Measurements from ENCODE around the gene DCBLD1. TPM values are rescaled to one million over a fixed set of nuclear protein-coding genes. Genes with fewer than 3 reads are reported as not detected.
"Not testable (repeated sequence)": the region's sequence is repeated elsewhere in the genome, so short reads cannot be mapped to it uniquely, and the experiment has no call there.

DCBLD1 gene
- total RNA-seq, 2 experiments from 2014 or later = 1.2 to 1.6 TPM

DNA sequence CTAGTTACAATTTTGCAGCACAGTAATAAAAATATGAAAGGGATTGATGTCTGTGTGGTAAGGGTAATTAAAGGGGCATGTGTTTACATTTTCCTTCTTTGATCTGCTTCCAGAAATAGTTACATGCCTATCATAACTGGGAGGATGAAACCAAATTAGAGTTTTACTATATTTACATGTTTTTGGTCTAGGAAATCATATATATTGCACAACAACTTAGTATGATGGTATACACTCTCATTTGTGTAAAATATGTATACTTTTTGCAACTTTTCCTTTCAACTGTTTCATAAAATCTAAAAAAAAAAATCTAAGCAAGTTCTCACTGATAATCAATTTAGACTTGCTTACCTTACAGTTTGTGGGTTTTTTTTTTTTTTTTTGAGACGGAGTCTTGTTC lies 32.2 kb downstream of the DCBLD1 start:
- Mint-ChIP-seq H3K4me3 (no peak overlapping the region), H3K36me3 (ENCODE audit: low read depth) (no peaks in the 10 kb centered on the region), H3K27ac (no peak overlapping the region), H3K27me3 (peaks cover 14% of the 10 kb centered on the region), H3K9me3 (ENCODE audit: low read depth) (no peaks in the 10 kb centered on the region), H3K4me1 (no peaks in the 10 kb centered on the region)
- POLR2A ChIA-PET = no interaction called here
- CTCF ChIA-PET = no interaction called here
- ATAC-seq (no peak), DNase-seq (no peak)
- intact Hi-C loops (cut with DNase I, micrococcal nuclease) = no loop called here

DNA sequence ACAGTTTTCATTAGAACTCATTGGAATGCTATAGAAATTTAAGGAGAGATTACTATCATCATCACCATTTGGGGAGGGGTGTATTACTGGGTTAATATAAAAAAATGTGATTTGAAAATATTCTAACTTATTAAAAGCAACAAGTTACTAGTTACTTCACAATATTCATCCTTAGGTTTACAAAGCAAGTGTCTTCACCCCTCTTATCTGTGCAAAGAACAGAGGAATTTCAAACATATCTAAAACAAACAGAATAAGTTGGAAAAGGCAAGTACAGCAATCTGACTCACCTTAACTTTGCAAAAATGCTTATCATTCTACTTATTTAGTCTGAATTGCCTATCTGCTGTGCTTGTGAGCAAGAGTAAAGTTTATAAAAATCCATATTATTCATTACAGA lies 32.9 kb downstream of the DCBLD1 start:
- CTCF ChIA-PET = no interaction called here
- POLR2A ChIA-PET = no interaction called here
- intact Hi-C loops (cut with DNase I, micrococcal nuclease) = no loop called here
- Mint-ChIP-seq H3K4me1 (no peaks in the 10 kb centered on the region), H3K27ac (no peak overlapping the region), H3K27me3 (peaks cover 11% of the 10 kb centered on the region), H3K36me3 (ENCODE audit: low read depth) (no peaks in the 10 kb centered on the region), H3K9me3 (ENCODE audit: low read depth) (no peaks in the 10 kb centered on the region), H3K4me3 (no peak overlapping the region)
- ATAC-seq (no peak), DNase-seq (no peak)

DNA sequence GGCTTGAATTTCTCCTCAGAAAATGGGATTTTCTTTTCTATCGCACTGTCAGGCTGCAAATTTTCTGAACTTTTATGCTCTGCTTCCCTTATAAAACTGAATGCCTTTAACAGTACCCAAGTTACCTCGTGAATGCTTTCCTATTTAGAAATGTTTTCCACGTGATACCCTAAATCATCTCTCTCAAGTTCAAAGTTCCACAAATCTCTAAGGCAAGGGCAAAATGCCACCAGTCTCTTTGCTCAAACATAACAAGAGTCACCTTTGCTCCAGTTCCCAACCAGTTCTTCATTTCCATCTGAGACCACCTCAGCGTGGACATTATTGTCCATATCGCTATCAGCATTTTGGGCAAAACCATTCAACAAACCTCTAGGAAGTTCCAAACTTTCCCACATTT lies 35.5 kb downstream of the DCBLD1 start:
- H3K36me3 Mint-ChIP-seq (ENCODE audit: low read depth); CTCF ChIA-PET; H3K4me3 Mint-ChIP-seq; DNase-seq; H3K9me3 Mint-ChIP-seq (ENCODE audit: low read depth); H3K27me3 Mint-ChIP-seq; intact Hi-C loops (cut with DNase I, micrococcal nuclease); H3K4me1 Mint-ChIP-seq; ATAC-seq; POLR2A ChIA-PET; H3K27ac Mint-ChIP-seq: not testable (repeated sequence)

DNA sequence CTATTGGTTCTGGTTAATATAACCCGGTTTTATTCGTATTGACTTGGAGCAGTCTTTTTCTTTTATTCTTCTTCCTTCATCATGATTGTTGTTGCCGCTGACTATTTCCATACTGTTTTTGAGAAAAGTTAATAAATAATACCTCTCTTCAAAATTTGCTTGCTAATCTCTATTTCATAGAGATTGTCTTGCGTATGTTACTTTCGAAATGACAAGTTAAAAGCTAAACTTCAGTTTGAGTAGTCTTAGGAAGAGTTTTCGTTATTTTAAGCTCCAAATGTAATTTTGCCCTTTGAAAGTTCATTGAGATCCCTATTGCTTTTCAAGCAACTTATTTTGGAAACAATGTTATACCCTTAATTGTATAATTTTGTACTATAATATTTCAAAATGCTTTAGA lies 36.4 kb downstream of the DCBLD1 start:
- no peak overlapping the region for H3K4me3 Mint-ChIP-seq
- ATAC-seq (no peak), DNase-seq (no peak)
- peaks cover 7% of the 10 kb centered on the region for H3K27me3 Mint-ChIP-seq
- H3K9me3 Mint-ChIP-seq (ENCODE audit: low read depth) = no peaks in the 10 kb centered on the region
- POLR2A ChIA-PET = no interaction called here
- no peaks in the 10 kb centered on the region for H3K36me3 Mint-ChIP-seq (ENCODE audit: low read depth)
- CTCF ChIA-PET = interaction anchor here (0.5 to 1.3 kb wide), 2 partner anchors 17 to 29 kb away, joined by 3 to 4 read pairs; no protein-coding TSS in a partner anchor
- H3K4me1 Mint-ChIP-seq = no peaks in the 10 kb centered on the region
- H3K27ac Mint-ChIP-seq = no peak overlapping the region
- intact Hi-C loops (cut with DNase I, micrococcal nuclease) = no loop called here

DNA sequence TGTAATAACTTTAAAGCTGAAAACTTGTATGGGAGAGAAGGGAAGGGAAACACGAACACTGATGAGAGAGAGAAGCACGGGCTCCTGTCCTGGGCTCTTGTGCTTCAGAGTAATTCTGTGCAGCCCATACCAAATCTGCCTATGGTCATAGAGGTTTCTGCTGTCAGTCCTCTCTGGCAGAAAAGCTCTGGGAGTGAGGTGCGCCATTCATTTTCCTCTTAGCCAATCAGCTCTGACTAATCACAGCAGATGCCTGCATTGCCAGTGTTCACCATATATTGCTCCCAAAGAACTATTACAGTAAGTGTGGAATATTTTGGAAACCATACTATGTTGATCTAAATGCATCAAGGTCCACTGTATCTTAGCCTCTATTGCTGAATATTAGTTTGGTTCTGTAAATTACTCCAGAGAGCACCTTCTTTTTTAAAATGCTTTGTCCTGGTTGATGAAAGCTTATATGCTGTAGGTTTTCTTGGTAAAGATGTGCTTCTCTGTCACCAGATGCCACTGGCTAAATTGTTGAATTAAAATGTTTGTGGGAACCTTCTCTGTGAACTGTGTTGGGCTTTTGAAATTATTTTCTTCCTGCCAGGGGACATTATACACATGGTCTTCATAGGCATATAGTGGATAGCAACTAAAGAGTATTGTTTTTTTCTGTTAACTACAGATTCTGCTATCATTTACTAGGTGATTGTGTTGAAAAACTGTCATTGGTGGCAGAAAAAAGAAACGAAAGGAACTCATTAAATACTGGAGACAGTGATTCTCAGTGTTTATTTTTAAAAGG lies 38.3 kb downstream of the DCBLD1 start:
- Mint-ChIP-seq H3K4me1 (no peaks in the 10 kb centered on the region), H3K4me3 (no peak overlapping the region)
- CTCF ChIA-PET = interaction anchor here (1.4 kb wide), 1 partner anchor 16 kb away, joined by 3 read pairs; no protein-coding TSS in a partner anchor

DNA sequence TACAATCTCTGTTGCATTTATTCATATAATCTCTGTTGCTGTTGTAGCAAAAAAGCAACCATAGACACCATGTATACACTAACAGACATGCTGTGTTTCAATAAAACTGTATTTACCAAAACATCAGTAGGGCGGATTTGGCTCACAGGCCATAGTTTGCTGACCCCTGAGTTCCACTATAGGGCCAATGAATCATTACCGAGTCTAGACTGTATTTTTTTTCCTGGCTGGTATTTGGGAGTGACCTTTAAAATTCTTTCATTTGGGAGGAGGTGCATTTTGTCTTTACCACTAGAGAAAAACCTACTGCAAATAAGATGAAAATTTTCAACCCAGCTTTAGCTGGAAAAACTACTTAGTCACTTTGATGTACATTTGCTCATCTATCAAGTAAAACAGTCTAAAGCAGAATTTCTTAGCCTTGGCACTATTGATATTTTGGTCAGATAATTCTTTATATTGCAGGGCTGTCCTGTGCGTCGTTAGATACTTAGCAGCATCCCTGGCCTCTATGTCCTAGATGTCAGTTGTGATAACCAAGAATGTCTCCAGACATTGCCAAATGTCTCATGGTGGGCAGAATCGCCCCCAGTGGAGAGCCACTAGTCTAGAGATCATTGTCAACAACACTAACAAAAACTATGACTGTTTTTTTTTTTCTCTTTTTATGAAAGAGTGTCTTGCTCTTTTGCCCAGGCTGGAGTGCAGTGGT lies 39.5 kb downstream of the DCBLD1 start:
- Mint-ChIP-seq H3K27ac (no peak overlapping the region), H3K4me3 (no peak overlapping the region), H3K36me3 (ENCODE audit: low read depth) (no peaks in the 10 kb centered on the region), H3K27me3 (peaks cover 7% of the 10 kb centered on the region), H3K9me3 (ENCODE audit: low read depth) (no peaks in the 10 kb centered on the region), H3K4me1 (no peaks in the 10 kb centered on the region)
- intact Hi-C loops (cut with DNase I, micrococcal nuclease) = no loop called here
- POLR2A ChIA-PET = no interaction called here
- ATAC-seq = no peak
- DNase-seq = no peak
- CTCF ChIA-PET = interaction anchor here (0.9 to 1.4 kb wide), 2 partner anchors 10 to 14 kb away, joined by 3 to 4 read pairs; no protein-coding TSS in a partner anchor

More for the DNA sequence above, 38.3 kb downstream of the DCBLD1 start:
- ATAC-seq (no peak), DNase-seq (no peak)
- intact Hi-C loops (cut with DNase I, micrococcal nuclease) = no loop called here
- peaks cover 7% of the 10 kb centered on the region for H3K27me3 Mint-ChIP-seq
- no peaks in the 10 kb centered on the region for H3K36me3 Mint-ChIP-seq (ENCODE audit: low read depth)
- POLR2A ChIA-PET = no interaction called here
- H3K9me3 Mint-ChIP-seq (ENCODE audit: low read depth) = no peaks in the 10 kb centered on the region
- no peak overlapping the region for H3K27ac Mint-ChIP-seq

DNA sequence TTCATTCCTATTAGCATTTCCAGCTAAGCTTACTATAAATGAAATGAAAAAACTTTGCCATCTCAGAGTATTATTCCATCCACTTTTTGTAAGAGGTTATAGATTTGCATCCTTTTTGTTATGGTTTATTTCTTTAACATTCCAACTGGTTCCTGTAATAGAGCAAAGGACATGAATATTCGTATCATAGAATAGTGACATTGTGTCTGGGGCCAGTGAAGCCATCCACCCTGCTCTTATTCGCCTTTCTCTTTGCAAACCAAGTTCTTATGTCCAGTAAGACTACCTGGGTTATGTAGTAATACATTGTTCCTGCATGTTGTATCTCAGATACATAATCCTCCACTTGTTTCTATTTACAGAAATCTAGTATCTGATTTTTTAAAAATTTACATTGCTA lies 43.1 kb downstream of the DCBLD1 start:
- ATAC-seq = no peak
- intact Hi-C loops (cut with DNase I, micrococcal nuclease) = no loop called here
- Mint-ChIP-seq H3K36me3 (ENCODE audit: low read depth) (no peaks in the 10 kb centered on the region), H3K4me3 (no peak overlapping the region), H3K27ac (no peak overlapping the region), H3K27me3 (peaks cover 3% of the 10 kb centered on the region), H3K9me3 (ENCODE audit: low read depth) (no peaks in the 10 kb centered on the region), H3K4me1 (no peaks in the 10 kb centered on the region)
- no peak for DNase-seq
- CTCF ChIA-PET = interaction anchor here (1.3 kb wide), 1 partner anchor 10 kb away, joined by 3 read pairs; no protein-coding TSS in a partner anchor
- POLR2A ChIA-PET = no interaction called here

DNA sequence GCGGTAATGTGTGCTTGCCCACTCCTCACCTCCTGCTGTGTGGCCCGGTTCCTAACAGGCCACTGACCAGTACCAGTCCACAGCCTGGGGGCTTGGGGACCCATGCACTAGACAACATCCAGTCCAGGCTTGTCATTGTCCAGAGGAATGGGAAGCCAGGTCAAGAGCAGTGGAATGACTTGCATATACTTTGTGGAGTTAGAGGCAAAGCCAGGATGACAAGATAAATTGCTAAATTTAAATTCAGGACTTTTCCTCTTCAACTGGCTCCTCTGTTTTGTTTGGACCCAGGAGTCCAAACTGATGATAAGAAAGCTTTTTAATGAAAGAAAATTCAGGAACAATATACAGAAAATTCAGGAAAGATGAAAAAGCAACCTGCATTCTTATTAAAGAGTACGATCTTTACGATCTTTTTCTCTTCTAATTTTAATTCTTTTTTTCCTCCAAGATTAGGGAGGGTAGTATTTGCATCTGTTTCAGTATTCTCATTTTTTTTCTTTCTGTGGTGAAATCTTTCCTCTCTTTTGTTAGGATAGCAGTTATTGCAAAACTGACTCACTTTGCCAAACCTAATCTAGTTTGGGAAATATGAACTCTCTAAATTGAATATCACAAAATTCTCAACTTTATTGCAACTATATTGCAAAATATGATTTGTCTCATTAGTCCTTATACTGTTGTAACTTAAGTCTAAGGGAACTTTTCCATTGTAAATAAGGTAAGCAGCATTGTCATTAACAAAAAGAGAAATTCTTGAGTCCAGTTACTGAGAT lies 48.2 kb downstream of the DCBLD1 start:
- H3K4me1 Mint-ChIP-seq = no peaks in the 10 kb centered on the region
- no peak overlapping the region for H3K4me3 Mint-ChIP-seq
- no peak overlapping the region for H3K27ac Mint-ChIP-seq
- CTCF ChIA-PET = interaction anchor here (0.7 to 1.2 kb wide), 3 partner anchors 79 to 152 kb away, joined by 3 read pairs; no protein-coding TSS in a partner anchor
- peaks cover 5% of the 10 kb centered on the region for H3K27me3 Mint-ChIP-seq
- ATAC-seq = no peak
- POLR2A ChIA-PET = no interaction called here
- H3K9me3 Mint-ChIP-seq (ENCODE audit: low read depth) = no peaks in the 10 kb centered on the region
- DNase-seq = no peak
- intact Hi-C loops (cut with DNase I, micrococcal nuclease) = no loop called here
- no peaks in the 10 kb centered on the region for H3K36me3 Mint-ChIP-seq (ENCODE audit: low read depth)

DNA sequence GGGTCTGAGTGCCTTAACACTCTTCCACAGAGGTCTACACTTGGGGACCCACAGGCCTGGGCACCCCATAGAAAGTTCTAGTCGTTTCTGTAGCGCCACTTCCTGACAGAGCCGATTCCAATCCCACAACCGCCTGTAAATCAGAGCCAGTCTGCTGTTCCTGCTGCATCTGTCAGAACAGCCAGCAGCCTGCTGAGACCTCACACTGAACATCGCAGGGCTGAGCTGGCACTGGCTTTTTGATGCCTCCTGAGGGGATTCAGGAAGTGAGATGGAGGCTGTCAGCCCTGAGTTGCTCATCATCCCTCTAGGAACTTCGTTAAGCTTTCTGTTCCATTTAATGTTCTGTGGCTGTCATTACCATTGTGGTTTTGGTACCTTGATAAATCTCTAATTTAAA lies 48.9 kb downstream of the DCBLD1 start:
- no peak for ATAC-seq
- H3K27me3 Mint-ChIP-seq = peaks cover 7% of the 10 kb centered on the region

DNA sequence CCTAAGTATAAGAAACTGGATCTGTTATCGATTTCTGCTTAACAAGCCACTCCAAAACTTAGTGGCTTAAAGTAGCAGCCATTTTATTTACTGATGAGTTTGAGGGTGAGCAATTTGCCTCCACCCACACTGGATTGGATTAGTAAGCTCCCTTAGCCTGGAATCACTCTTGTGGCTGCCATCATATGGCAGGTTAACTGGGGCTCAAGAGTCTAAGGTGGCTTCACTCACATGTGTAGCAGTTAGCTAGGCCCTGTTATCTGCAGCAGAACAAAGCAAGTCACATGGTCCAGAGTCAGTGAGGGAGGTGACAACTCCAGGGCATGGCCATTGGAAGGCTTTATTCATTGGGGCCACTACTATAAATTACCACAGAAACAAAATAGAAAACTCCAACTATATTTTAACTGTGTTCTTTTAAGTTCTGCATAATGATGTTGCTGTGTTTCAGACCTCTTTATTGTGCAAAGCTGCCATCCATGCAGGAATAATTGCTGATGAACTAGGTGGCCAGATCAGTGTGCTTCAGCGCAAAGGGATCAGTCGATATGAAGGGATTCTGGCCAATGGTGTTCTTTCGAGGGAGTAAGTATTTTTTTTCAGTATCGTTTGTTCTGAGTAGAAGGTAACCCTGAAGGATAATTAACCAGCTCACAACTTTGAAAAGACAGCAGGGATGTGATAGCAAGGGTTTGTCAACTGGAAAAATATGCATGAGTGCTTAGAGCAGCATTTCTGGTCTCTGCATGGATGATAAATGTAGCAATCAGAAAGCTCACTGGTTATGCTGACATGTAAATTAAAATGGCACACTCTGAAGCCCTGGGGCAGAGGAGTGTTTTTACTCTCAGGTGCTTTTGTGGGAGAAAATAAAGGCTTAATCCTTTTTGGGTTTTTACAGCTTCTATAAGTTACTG lies 49.6 kb downstream of the DCBLD1 start:
- no peak overlapping the region for H3K4me3 Mint-ChIP-seq
- CTCF ChIA-PET = interaction anchor here (0.8 to 1.4 kb wide), 5 partner anchors 10 to 192 kb away, joined by 3 to 4 read pairs (median 3); partner anchors contain the start of gene GOPC

More for the DNA sequence above, 48.9 kb downstream of the DCBLD1 start:
- H3K36me3 Mint-ChIP-seq (ENCODE audit: low read depth) = no peaks in the 10 kb centered on the region
- H3K4me3 Mint-ChIP-seq = no peak overlapping the region
- no peaks in the 10 kb centered on the region for H3K4me1 Mint-ChIP-seq
- ChIA-PET CTCF (interaction anchor here (0.7 to 1.4 kb wide), 6 partner anchors 9 to 151 kb away, joined by 3 to 4 read pairs (median 3); partner anchors contain the start of gene GOPC), POLR2A (no interaction called here)
- H3K9me3 Mint-ChIP-seq (ENCODE audit: low read depth) = no peaks in the 10 kb centered on the region
- no peak overlapping the region for H3K27ac Mint-ChIP-seq
- DNase-seq = no peak
- intact Hi-C loops (cut with DNase I, micrococcal nuclease) = no loop called here

DNA sequence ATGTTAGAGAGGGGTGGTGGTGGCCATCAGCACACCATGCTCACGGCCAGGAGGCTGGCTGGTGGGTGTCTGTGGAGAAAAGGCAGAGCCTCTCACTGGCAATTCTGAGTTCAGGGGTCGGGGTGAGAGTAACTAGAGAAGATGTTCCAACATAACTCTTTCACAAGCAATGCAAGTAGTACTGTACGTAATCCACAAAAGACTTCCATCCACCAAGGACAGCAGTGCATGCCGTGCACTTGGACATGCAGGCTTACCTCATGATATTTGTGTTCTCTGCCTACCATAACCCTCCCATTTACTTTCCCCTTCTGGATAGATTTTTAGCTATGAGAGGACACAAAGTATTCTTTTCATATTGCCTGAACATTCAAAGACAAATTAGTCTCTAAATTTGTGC lies 51.3 kb downstream of the DCBLD1 start:
- Mint-ChIP-seq H3K4me3 (no peak overlapping the region), H3K27me3 (peaks cover 14% of the 10 kb centered on the region), H3K9me3 (ENCODE audit: low read depth) (no peaks in the 10 kb centered on the region), H3K4me1 (no peaks in the 10 kb centered on the region), H3K36me3 (ENCODE audit: low read depth) (no peaks in the 10 kb centered on the region), H3K27ac (no peak overlapping the region)
- ChIA-PET POLR2A (no interaction called here), CTCF (no interaction called here)
- DNase-seq (no peak), ATAC-seq (no peak)
- intact Hi-C loops (cut with DNase I, micrococcal nuclease) = no loop called here

More for the DNA sequence above, 49.6 kb downstream of the DCBLD1 start:
- Mint-ChIP-seq H3K27me3 (peaks cover 9% of the 10 kb centered on the region), H3K4me1 (no peaks in the 10 kb centered on the region), H3K9me3 (ENCODE audit: low read depth) (no peaks in the 10 kb centered on the region), H3K36me3 (ENCODE audit: low read depth) (no peaks in the 10 kb centered on the region), H3K27ac (no peak overlapping the region)
- intact Hi-C loops (cut with DNase I, micrococcal nuclease) = no loop called here
- DNase-seq (no peak), ATAC-seq (peak; percentile 58)
- POLR2A ChIA-PET = no interaction called here
